GM12878 (cell line): ENCODE data around the gene TRPV5. TPM values are rescaled to one million over a fixed set of nuclear protein-coding genes. Genes with fewer than 3 reads are reported as not detected.

Experiments
- ATAC-seq: fragments of 200-7000 bp; cut with Tn5 transposase; 3 replicates; pipeline ENCODE4 v1.9.1; 2020; ENCODE audit warnings: mild to moderate bottlenecking, moderate library complexity
- BruUV-seq: library from RNA; stranded (reverse); fragments of 400-500 nt; replicated peaks from 2 replicates; lab custom pipeline; 2021; lab: Mats Ljungman, UMichigan
- CTCF ChIA-PET: fragments of 300-600 bp; sonication (Branson Sonifier 250); formaldehyde crosslinking; extraction: SDS; loops from one replicate; lab custom pipeline; 2021; ENCODE audit warnings: inconsistent platforms; lab: Yijun Ruan, JAX
- POLR2A ChIA-PET: fragments of 350-600 bp; formaldehyde crosslinking; extraction: SDS; loops from one replicate; lab custom pipeline; 2021; ENCODE audit warnings: inconsistent platforms; lab: Charles Lee
- RAD21 ChIA-PET: fragments of 300-600 bp; sonication (Branson Sonifier 250); formaldehyde crosslinking; loops from one replicate; lab custom pipeline; 2023; ENCODE audit warnings: antibody characterized with exemption; ENCODE audit not compliant: unreplicated experiment; lab: Charles Lee
- SMC1A ChIA-PET: fragments of 300-600 bp; sonication (Branson Sonifier 250); formaldehyde crosslinking; loops from one replicate; lab custom pipeline; 2023; ENCODE audit not compliant: unreplicated experiment, uncharacterized antibody; lab: Charles Lee
- DNase-seq: peaks from one replicate; pipeline ENCODE4 v3.0.0-alpha.2; 2011; ENCODE audit warnings: low read depth, low spot score
- FAIRE-seq: peaks from 3 replicates; lab custom pipeline; 2011; peaks lifted over from hg19 to GRCh38; lab: Jason Lieb, UNC
- H2AFZ ChIP-seq: 2 replicates; pipeline ENCODE4 v1.6.0; 2011; ENCODE audit warnings: low read depth, low read length, control low read depth; ENCODE audit not compliant: control insufficient read depth
- H3K27ac ChIP-seq: 2 replicates; pipeline ENCODE4 v1.5.1; 2011; ENCODE audit warnings: control low read depth; ENCODE audit not compliant: control insufficient read depth, insufficient read depth
- H3K27me3 ChIP-seq, 2 experiments: replicated peaks in 1 of 2; 2 replicates each; pipeline versions ENCODE4 v1.6.0 to v1.6.1; 2011; ENCODE audit warnings: low read length in 1 of 2; ENCODE audit not compliant: control insufficient read depth in 2 of 2, insufficient read depth in 2 of 2
- H3K36me3 ChIP-seq, 2 experiments: 2 replicates each; pipeline ENCODE4 v1.5.1; 2011; ENCODE audit warnings: low read length in 1 of 2; ENCODE audit not compliant: control insufficient read depth in 2 of 2, insufficient read depth in 2 of 2
- H3K4me1 ChIP-seq: 2 replicates; pipeline ENCODE4 v1.6.1; 2011; ENCODE audit warnings: mild to moderate bottlenecking, low read length, moderate library complexity, mixed read lengths; ENCODE audit not compliant: control insufficient read depth, insufficient read depth
- H3K4me2 ChIP-seq: 2 replicates; pipeline ENCODE4 v1.6.0; 2011; ENCODE audit warnings: control low read depth; ENCODE audit not compliant: control insufficient read depth, insufficient read depth
- H3K4me3 ChIP-seq: fragments of 200-600 bp; sonication (generic); 2 replicates; pipeline ENCODE4 v1.5.1; 2016
- H3K79me2 ChIP-seq: 2 replicates; pipeline ENCODE4 v1.6.0; 2011; ENCODE audit warnings: low read length; ENCODE audit not compliant: control insufficient read depth, insufficient read depth
- H3K9ac ChIP-seq: 2 replicates; pipeline ENCODE4 v1.8.0; 2011; ENCODE audit warnings: low read length, control low read depth, mixed read lengths; ENCODE audit not compliant: control insufficient read depth, insufficient read depth
- H3K9me3 ChIP-seq: replicated peaks from 3 replicates; pipeline ENCODE4 v1.5.1; 2011; ENCODE audit warnings: mild to moderate bottlenecking, low read length; ENCODE audit not compliant: control insufficient read depth, insufficient read depth
- H4K20me1 ChIP-seq: 2 replicates; pipeline ENCODE4 v1.6.0; 2011; ENCODE audit not compliant: control insufficient read depth, insufficient read depth
- CEBPZ ChIP-seq: fragments of 150-350 bp; IDR thresholded peaks from 2 replicates; pipeline ENCODE4 v1.6.1; 2016; ENCODE audit warnings: low read depth, low read length
- RAD21 ChIP-seq: IDR thresholded peaks from 2 replicates; pipeline ENCODE4 v1.6.1; 2011; ENCODE audit warnings: mild to moderate bottlenecking, low read depth, low read length, moderate library complexity; ENCODE audit not compliant: insufficient read depth
- RB1 ChIP-seq: fragments of 450-650 bp; formaldehyde crosslinking; IDR thresholded peaks from 2 replicates; pipeline ENCODE4 v1.6.1; 2017; ENCODE audit warnings: mild to moderate bottlenecking, borderline replicate concordance
- SMAD1 ChIP-seq: fragments of 450-650 bp; IDR thresholded peaks from 2 replicates; pipeline ENCODE4 v1.6.1; 2018; ENCODE audit warnings: mild to moderate bottlenecking, low read depth; ENCODE audit not compliant: partially characterized antibody
- TARDBP ChIP-seq: IDR thresholded peaks from 2 replicates; pipeline ENCODE4 v1.6.1; 2016; ENCODE audit warnings: borderline replicate concordance
- TCF7 ChIP-seq: IDR thresholded peaks from 2 replicates; pipeline ENCODE4 v1.6.1; 2014; ENCODE audit warnings: antibody characterized with exemption, borderline replicate concordance
- WGBS: methylation state at CpG from one replicate; pipeline ENCODE4 v1.1.6; 2016; ENCODE audit warnings: low lambda C conversion rate; ENCODE audit not compliant: insufficient replicate concordance, insufficient coverage; ENCODE audit errors: missing lambda C conversion rate; 5-methylcytosine and 5-hydroxymethylcytosine counted together
- in situ Hi-C: fragments of 300-500 bp; cut with MboI; formaldehyde crosslinking; loops from 9 replicates; pipeline ENCODE4 v1.14.3; 2018; ENCODE audit warnings: mixed read lengths
- intact Hi-C: fragments of 100-400 bp; cut with micrococcal nuclease; formaldehyde crosslinking; loops from one replicate; pipeline ENCODE4 v1.14.2; 2022; ENCODE audit not compliant: unreplicated experiment
- polyA plus RNA-seq, 11 experiments: library from polyadenylated mRNA; depleted of rRNA in 4 of 11; unstranded in 6 of 11; stranded (reverse) in 5 of 11; fragments of >200 nt; fragmentation: Nextera tagmentation in 4 of 11; fragmentation: Illumina TruSeq in 1 of 11; extraction: Ambion mirVana in 4 of 11; extraction: Trizol in 1 of 11; gene quantifications; 1 replicate in 1 of 11; 2 replicates in 10 of 11; pipeline versions ENCODE4 v1.2.1 to v1.2.3, GENCODE V29; 2011 to 2016; ENCODE audit warnings: inconsistent platforms in 2 of 11, missing spikeins in 2 of 11, low read depth in 1 of 11
- total RNA-seq, 4 experiments: library from RNA; depleted of rRNA in 3 of 4; stranded (reverse); fragments of >200 nt in 3 of 4; fragmentation: Illumina TruSeq in 1 of 4; extraction: Trizol in 1 of 4; gene quantifications; 2 replicates each; pipeline versions ENCODE4 v1.2.1 to v1.2.3, GENCODE V29; 2013 to 2021
- TF ChIP-seq, protein P1 (sequence below): fragments of 450-650 bp; IDR thresholded peaks from 2 replicates; pipeline ENCODE4 v1.6.1; 2016; ENCODE audit warnings: mild to moderate bottlenecking
- TF ChIP-seq, protein P2 (sequence below), 3 experiments: IDR thresholded peaks in 2 of 3; conservative IDR thresholded peaks in 1 of 3; 2 replicates each; pipeline ENCODE4 v1.5.1; 2011; ENCODE audit warnings: low read depth in 3 of 3, low read length in 3 of 3, mild to moderate bottlenecking in 3 of 3, control low read depth in 2 of 3, moderate library complexity in 2 of 3, inconsistent platforms in 1 of 3, mixed read lengths in 1 of 3; ENCODE audit not compliant: control insufficient read depth in 2 of 3, insufficient read depth in 1 of 3; ENCODE audit errors: extremely low read depth in 1 of 3

Gene TRPV5
- total and polyA plus RNA-seq, 10 of the 15 experiments (the other 5 are each of a cell fraction or from before 2014, with no cell fraction given): not detected

GRCh38 chr7:142940966-142941535 lies 7.5 kb upstream of the TRPV5 start (continued):
- TF ChIP-seq SMAD1: no peak
- TF ChIP-seq TARDBP: no peak
- TF ChIP-seq TCF7: no peak
- TF ChIP-seq RB1: no peak
- TF ChIP-seq, protein P1, sequence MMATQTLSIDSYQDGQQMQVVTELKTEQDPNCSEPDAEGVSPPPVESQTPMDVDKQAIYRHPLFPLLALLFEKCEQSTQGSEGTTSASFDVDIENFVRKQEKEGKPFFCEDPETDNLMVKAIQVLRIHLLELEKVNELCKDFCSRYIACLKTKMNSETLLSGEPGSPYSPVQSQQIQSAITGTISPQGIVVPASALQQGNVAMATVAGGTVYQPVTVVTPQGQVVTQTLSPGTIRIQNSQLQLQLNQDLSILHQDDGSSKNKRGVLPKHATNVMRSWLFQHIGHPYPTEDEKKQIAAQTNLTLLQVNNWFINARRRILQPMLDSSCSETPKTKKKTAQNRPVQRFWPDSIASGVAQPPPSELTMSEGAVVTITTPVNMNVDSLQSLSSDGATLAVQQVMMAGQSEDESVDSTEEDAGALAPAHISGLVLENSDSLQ: no peak

GRCh38 chr7:142939226-142939910 lies 5.8 kb upstream of the TRPV5 start, which contains the start of gene LLCFC1:
Gene LLCFC1, plus strand, starts transcription at chr7:142939484. Its CDS starts 138 bp downstream, at chr7:142939622.
- ATAC-seq: peak; percentile 65
- SMC1A ChIA-PET: no interaction called here
- RAD21 ChIA-PET: no interaction called here
- DNase-seq: no peak
- WGBS: 40% methylated on average over 10 of the region's 10 CpGs
- Histone ChIP-seq H3K79me2 (no peaks in the 10 kb centered on the region), H3K4me2 (no peak within 1 kb of the TSS), H3K36me3 (no peaks in the 10 kb centered on the region), H3K9ac (no peak within 1 kb of the TSS), H3K27me3 (no peaks in the 10 kb centered on the region; a peak in 1 of 4 replicates), H3K9me3 (no peaks in the 10 kb centered on the region; the same call in 2 of the 3 replicates), H2AFZ (no peak within 1 kb of the TSS), H4K20me1 (no peaks in the 10 kb centered on the region), H3K4me3 (no peak within 1 kb of the TSS), H3K4me1 (no peaks in the 10 kb centered on the region), H3K27ac (no peak within 1 kb of the TSS)
- no peak for FAIRE-seq
- TF ChIP-seq, protein P2, sequence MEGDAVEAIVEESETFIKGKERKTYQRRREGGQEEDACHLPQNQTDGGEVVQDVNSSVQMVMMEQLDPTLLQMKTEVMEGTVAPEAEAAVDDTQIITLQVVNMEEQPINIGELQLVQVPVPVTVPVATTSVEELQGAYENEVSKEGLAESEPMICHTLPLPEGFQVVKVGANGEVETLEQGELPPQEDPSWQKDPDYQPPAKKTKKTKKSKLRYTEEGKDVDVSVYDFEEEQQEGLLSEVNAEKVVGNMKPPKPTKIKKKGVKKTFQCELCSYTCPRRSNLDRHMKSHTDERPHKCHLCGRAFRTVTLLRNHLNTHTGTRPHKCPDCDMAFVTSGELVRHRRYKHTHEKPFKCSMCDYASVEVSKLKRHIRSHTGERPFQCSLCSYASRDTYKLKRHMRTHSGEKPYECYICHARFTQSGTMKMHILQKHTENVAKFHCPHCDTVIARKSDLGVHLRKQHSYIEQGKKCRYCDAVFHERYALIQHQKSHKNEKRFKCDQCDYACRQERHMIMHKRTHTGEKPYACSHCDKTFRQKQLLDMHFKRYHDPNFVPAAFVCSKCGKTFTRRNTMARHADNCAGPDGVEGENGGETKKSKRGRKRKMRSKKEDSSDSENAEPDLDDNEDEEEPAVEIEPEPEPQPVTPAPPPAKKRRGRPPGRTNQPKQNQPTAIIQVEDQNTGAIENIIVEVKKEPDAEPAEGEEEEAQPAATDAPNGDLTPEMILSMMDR (IDR thresholded peaks at IDR 0.05 in 2 of 3, conservative IDR thresholded peaks at IDR 0.05 in 1 of 3; ENCODE audit: control insufficient read depth in 2 of 3, extremely low read depth in 1 of 3, insufficient read depth in 1 of 3, low read depth in 3 of 3, low read length in 3 of 3): peak; percentile 25 to 37 (median 26); a peak in 4 of 6 replicates
- TF ChIP-seq CEBPZ (no peak), RAD21 (peak; percentile 21; the same call in 1 of the 2 replicates)
- POLR2A ChIA-PET: no interaction called here
- BruUV-seq: no TSS peak
- intact Hi-C loops: no loop called here
- in situ Hi-C loops: no loop called here
- CTCF ChIA-PET: interaction anchor here (2.3 kb wide), 1 partner anchor 19 kb away, joined by 5 read pairs; no protein-coding TSS in a partner anchor
